Ishikawa (cell line): ENCODE measurements around the gene RAP2C.

Experiments used
- CREB1 ChIP-seq: IDR thresholded peaks from 2 replicates; pipeline ENCODE4 v1.6.1; 2012; ENCODE audit warnings: low read depth
- FOXM1 ChIP-seq: IDR thresholded peaks from 2 replicates; pipeline ENCODE4 v1.6.1; 2012; ENCODE audit warnings: low read depth, borderline replicate concordance
- MAX ChIP-seq: IDR thresholded peaks from 2 replicates; pipeline ENCODE4 v1.6.1; 2012
- NFIC ChIP-seq: IDR thresholded peaks from 2 replicates; pipeline ENCODE4 v1.6.1; 2012
- RAD21 ChIP-seq: IDR thresholded peaks from 2 replicates; pipeline ENCODE4 v1.6.1; 2012; ENCODE audit warnings: low read depth
- REST ChIP-seq: IDR thresholded peaks from 2 replicates; pipeline ENCODE4 v1.6.1; 2012; ENCODE audit warnings: low read depth, mild to moderate bottlenecking
- TAF1 ChIP-seq: IDR thresholded peaks from 2 replicates; pipeline ENCODE4 v1.6.1; 2012; ENCODE audit warnings: low read depth, mild to moderate bottlenecking
- TCF12 ChIP-seq: IDR thresholded peaks from 2 replicates; pipeline ENCODE4 v1.6.1; 2012; ENCODE audit warnings: low read depth
- TEAD4 ChIP-seq: IDR thresholded peaks from 2 replicates; pipeline ENCODE4 v1.6.1; 2012
- USF1 ChIP-seq: IDR thresholded peaks from 2 replicates; pipeline ENCODE4 v1.6.1; 2012
- ZBTB7A ChIP-seq: IDR thresholded peaks from 2 replicates; pipeline ENCODE4 v1.6.1; 2012; ENCODE audit warnings: low read depth

GRCh38 chrX:132184871-132185270 lies 34.4 kb downstream of the RAP2C start:
- TF ChIP-seq MAX (no peak), TCF12 (no peak), REST (no peak), TEAD4 (no peak), NFIC (no peak), TAF1 (no peak), RAD21 (no peak), FOXM1 (no peak), USF1 (no peak), CREB1 (no peak), ZBTB7A (no peak)
